Stimulated activated CD8-positive, alpha-beta memory T cell treated with anti-CD3 and anti-CD28 coated beads, Interleukin-15, amount 100 ng/mL, for 24 hours (primary cell): ENCODE results near the gene SCAMP4.
"Not testable (repeated sequence)": the region's sequence is repeated elsewhere in the genome, so short reads cannot be mapped to it uniquely, and the experiment has no call there.

Experiments used
- DNase-seq: peaks from one replicate; pipeline ENCODE4 v3.0.0-alpha.2; 2020; ENCODE audit warnings: low read depth

The SCAMP4 gene

GRCh38 chr19:1882786-1883692, 22.2 kb upstream of the SCAMP4 start:
- no peak for DNase-seq

- DNase-seq: no peak
Observed at GRCh38 chr19:1883784-1884183, 21.4 kb upstream of the SCAMP4 start.

GRCh38 chr19:1884291-1884718, 20.9 kb upstream of the SCAMP4 start:
- no peak for DNase-seq

- no peak for DNase-seq
Observed at GRCh38 chr19:1884719-1885334, 20.4 kb upstream of the SCAMP4 start.

GRCh38 chr19:1885398-1886119, 19.6 kb upstream of the SCAMP4 start, which contains the start of gene ABHD17A:
Gene ABHD17A (minus strand): TSS chr19:1885496. CDS start chr19:1881566, 3,930 bp downstream.
- DNase-seq: peak; percentile 95

- not testable (repeated sequence) for DNase-seq
Observed at GRCh38 chr19:1886360-1886759, 18.8 kb upstream of the SCAMP4 start.

- DNase-seq: no peak
Observed at GRCh38 chr19:1888385-1888784, 16.8 kb upstream of the SCAMP4 start.

- DNase-seq: no peak
Observed at GRCh38 chr19:1889907-1890306, 15.3 kb upstream of the SCAMP4 start.

- DNase-seq: no peak
Observed at GRCh38 chr19:1893791-1894190, 11.4 kb upstream of the SCAMP4 start.

GRCh38 chr19:1896508-1896907, 8.7 kb upstream of the SCAMP4 start:
- DNase-seq: no peak

- no peak for DNase-seq
Observed at GRCh38 chr19:1901940-1902404, 3.2 kb upstream of the SCAMP4 start.

GRCh38 chr19:1902923-1903322, 2.3 kb upstream of the SCAMP4 start:
- DNase-seq: no peak

GRCh38 chr19:1904860-1905109, 414 bp upstream of the SCAMP4 start:
- no peak for DNase-seq

GRCh38 chr19:1905863-1906375, 720 bp downstream of the SCAMP4 start:
- no peak for DNase-seq

- no peak for DNase-seq
Observed at GRCh38 chr19:1906985-1907562, 1.9 kb downstream of the SCAMP4 start.

- DNase-seq: no peak
Observed at GRCh38 chr19:1907563-1908363, 2.6 kb downstream of the SCAMP4 start.

- no peak for DNase-seq
Observed at GRCh38 chr19:1908364-1908678, 3.1 kb downstream of the SCAMP4 start.

- DNase-seq: no peak
Observed at GRCh38 chr19:1909761-1910080, 4.5 kb downstream of the SCAMP4 start.

- DNase-seq: no peak
Observed at GRCh38 chr19:1910177-1910576, 5.0 kb downstream of the SCAMP4 start.

- no peak for DNase-seq
Observed at GRCh38 chr19:1911098-1911497, 5.9 kb downstream of the SCAMP4 start.

- no peak for DNase-seq
Observed at GRCh38 chr19:1911995-1912394, 6.8 kb downstream of the SCAMP4 start.
